GM12878 (cell line): Measurements from ENCODE around the gene EHF. TPM values are rescaled to one million over a fixed set of nuclear protein-coding genes. Genes with fewer than 3 reads are reported as not detected.

ENCODE experiments used
- ATAC-seq: fragments of 200-7000 bp; cut with Tn5 transposase; 3 replicates; pipeline ENCODE4 v1.9.1; 2020; ENCODE audit warnings: mild to moderate bottlenecking, moderate library complexity
- BruUV-seq: library from RNA; stranded (reverse); fragments of 400-500 nt; replicated peaks from 2 replicates; lab custom pipeline; 2021; lab: Mats Ljungman, UMichigan
- CTCF ChIA-PET: fragments of 300-600 bp; sonication (Branson Sonifier 250); formaldehyde crosslinking; extraction: SDS; loops from one replicate; lab custom pipeline; 2021; ENCODE audit warnings: inconsistent platforms; lab: Yijun Ruan, JAX
- POLR2A ChIA-PET: fragments of 350-600 bp; formaldehyde crosslinking; extraction: SDS; loops from one replicate; lab custom pipeline; 2021; ENCODE audit warnings: inconsistent platforms; lab: Charles Lee
- RAD21 ChIA-PET: fragments of 300-600 bp; sonication (Branson Sonifier 250); formaldehyde crosslinking; loops from one replicate; lab custom pipeline; 2023; ENCODE audit warnings: antibody characterized with exemption; ENCODE audit not compliant: unreplicated experiment; lab: Charles Lee
- SMC1A ChIA-PET: fragments of 300-600 bp; sonication (Branson Sonifier 250); formaldehyde crosslinking; loops from one replicate; lab custom pipeline; 2023; ENCODE audit not compliant: unreplicated experiment, uncharacterized antibody; lab: Charles Lee
- DNase-seq: peaks from one replicate; pipeline ENCODE4 v3.0.0-alpha.2; 2011; ENCODE audit warnings: low read depth, low spot score
- FAIRE-seq: peaks from 3 replicates; lab custom pipeline; 2011; peaks lifted over from hg19 to GRCh38; lab: Jason Lieb, UNC
- H2AFZ ChIP-seq: 2 replicates; pipeline ENCODE4 v1.6.0; 2011; ENCODE audit warnings: low read depth, low read length, control low read depth; ENCODE audit not compliant: control insufficient read depth
- H3K27ac ChIP-seq: 2 replicates; pipeline ENCODE4 v1.5.1; 2011; ENCODE audit warnings: control low read depth; ENCODE audit not compliant: control insufficient read depth, insufficient read depth
- H3K27me3 ChIP-seq, 2 experiments: replicated peaks in 1 of 2; 2 replicates each; pipeline versions ENCODE4 v1.6.0 to v1.6.1; 2011; ENCODE audit warnings: low read length in 1 of 2; ENCODE audit not compliant: control insufficient read depth in 2 of 2, insufficient read depth in 2 of 2
- H3K36me3 ChIP-seq, 2 experiments: 2 replicates each; pipeline ENCODE4 v1.5.1; 2011; ENCODE audit warnings: low read length in 1 of 2; ENCODE audit not compliant: control insufficient read depth in 2 of 2, insufficient read depth in 2 of 2
- H3K4me1 ChIP-seq: 2 replicates; pipeline ENCODE4 v1.6.1; 2011; ENCODE audit warnings: mild to moderate bottlenecking, low read length, moderate library complexity, mixed read lengths; ENCODE audit not compliant: control insufficient read depth, insufficient read depth
- H3K4me2 ChIP-seq: 2 replicates; pipeline ENCODE4 v1.6.0; 2011; ENCODE audit warnings: control low read depth; ENCODE audit not compliant: control insufficient read depth, insufficient read depth
- H3K4me3 ChIP-seq: fragments of 200-600 bp; sonication (generic); 2 replicates; pipeline ENCODE4 v1.5.1; 2016
- H3K79me2 ChIP-seq: 2 replicates; pipeline ENCODE4 v1.6.0; 2011; ENCODE audit warnings: low read length; ENCODE audit not compliant: control insufficient read depth, insufficient read depth
- H3K9ac ChIP-seq: 2 replicates; pipeline ENCODE4 v1.8.0; 2011; ENCODE audit warnings: low read length, control low read depth, mixed read lengths; ENCODE audit not compliant: control insufficient read depth, insufficient read depth
- H3K9me3 ChIP-seq: replicated peaks from 3 replicates; pipeline ENCODE4 v1.5.1; 2011; ENCODE audit warnings: mild to moderate bottlenecking, low read length; ENCODE audit not compliant: control insufficient read depth, insufficient read depth
- H4K20me1 ChIP-seq: 2 replicates; pipeline ENCODE4 v1.6.0; 2011; ENCODE audit not compliant: control insufficient read depth, insufficient read depth
- CEBPB ChIP-seq, 2 experiments: fragments of 150-350 bp in 1 of 2; IDR thresholded peaks; 2 replicates each; pipeline ENCODE4 v1.6.1; 2012 to 2014; ENCODE audit warnings: low read depth in 2 of 2, low read length in 2 of 2, borderline replicate concordance in 1 of 2, inconsistent platforms in 1 of 2
- HDAC6 ChIP-seq: fragments of 200-600 bp; sonication (generic); IDR thresholded peaks from one replicate; pipeline ENCODE4 v1.8.0; 2017; ENCODE audit warnings: antibody characterized with exemption; ENCODE audit not compliant: unreplicated experiment
- IKZF2 ChIP-seq, 2 experiments: fragments of 450-650 bp; IDR thresholded peaks; 2 replicates each; pipeline ENCODE4 v1.6.1; 2017; ENCODE audit warnings: mild to moderate bottlenecking in 2 of 2, moderate library complexity in 2 of 2
- KDM1A ChIP-seq: fragments of 200-600 bp; sonication (generic); IDR thresholded peaks from 2 replicates; pipeline ENCODE4 v1.6.1; 2016; ENCODE audit warnings: borderline replicate concordance
- NBN ChIP-seq: fragments of 450-650 bp; IDR thresholded peaks from 2 replicates; pipeline ENCODE4 v1.6.1; 2016
- POLR2A ChIP-seq: IDR thresholded peaks from 2 replicates; pipeline ENCODE4 v1.6.1; 2011; ENCODE audit warnings: low read depth, mild to moderate bottlenecking, low read length
- RFX5 ChIP-seq: IDR thresholded peaks from 2 replicates; pipeline ENCODE4 v1.6.1; 2011; ENCODE audit warnings: low read depth, low read length, improper control_type of control experiment
- SP1 ChIP-seq: IDR thresholded peaks from one replicate; pipeline ENCODE4 v1.6.1; 2011; ENCODE audit warnings: low read depth, low read length
- STAT3 ChIP-seq: IDR thresholded peaks from 2 replicates; pipeline ENCODE4 v1.6.1; 2011; ENCODE audit warnings: low read depth, low read length, improper control_type of control experiment
- TCF3 ChIP-seq: IDR thresholded peaks from 2 replicates; pipeline ENCODE4 v1.6.1; 2012; ENCODE audit warnings: low read depth, mild to moderate bottlenecking, low read length, borderline replicate concordance; ENCODE audit not compliant: insufficient read depth
- ZBTB33 ChIP-seq: fragments of 450-650 bp; IDR thresholded peaks from 2 replicates; pipeline ENCODE4 v1.6.1; 2017; ENCODE audit warnings: mild to moderate bottlenecking
- WGBS: methylation state at CpG from one replicate; pipeline ENCODE4 v1.1.6; 2016; ENCODE audit warnings: low lambda C conversion rate; ENCODE audit not compliant: insufficient replicate concordance, insufficient coverage; ENCODE audit errors: missing lambda C conversion rate; 5-methylcytosine and 5-hydroxymethylcytosine counted together
- in situ Hi-C: fragments of 300-500 bp; cut with MboI; formaldehyde crosslinking; loops from 9 replicates; pipeline ENCODE4 v1.14.3; 2018; ENCODE audit warnings: mixed read lengths
- intact Hi-C: fragments of 100-400 bp; cut with micrococcal nuclease; formaldehyde crosslinking; loops from one replicate; pipeline ENCODE4 v1.14.2; 2022; ENCODE audit not compliant: unreplicated experiment
- polyA plus RNA-seq, 11 experiments: library from polyadenylated mRNA; depleted of rRNA in 4 of 11; unstranded in 6 of 11; stranded (reverse) in 5 of 11; fragments of >200 nt; fragmentation: Nextera tagmentation in 4 of 11; fragmentation: Illumina TruSeq in 1 of 11; extraction: Ambion mirVana in 4 of 11; extraction: Trizol in 1 of 11; gene quantifications; 1 replicate in 1 of 11; 2 replicates in 10 of 11; pipeline versions ENCODE4 v1.2.1 to v1.2.3, GENCODE V29; 2011 to 2016; ENCODE audit warnings: inconsistent platforms in 2 of 11, missing spikeins in 2 of 11, low read depth in 1 of 11
- total RNA-seq, 4 experiments: library from RNA; depleted of rRNA in 3 of 4; stranded (reverse); fragments of >200 nt in 3 of 4; fragmentation: Illumina TruSeq in 1 of 4; extraction: Trizol in 1 of 4; gene quantifications; 2 replicates each; pipeline versions ENCODE4 v1.2.1 to v1.2.3, GENCODE V29; 2013 to 2021

Gene EHF
- total and polyA plus RNA-seq, 10 of the 15 experiments (the other 5 are each of a cell fraction or from before 2014, with no cell fraction given): 0.04 to 0.33 (median 0.06) TPM; not detected in 6

DNA sequence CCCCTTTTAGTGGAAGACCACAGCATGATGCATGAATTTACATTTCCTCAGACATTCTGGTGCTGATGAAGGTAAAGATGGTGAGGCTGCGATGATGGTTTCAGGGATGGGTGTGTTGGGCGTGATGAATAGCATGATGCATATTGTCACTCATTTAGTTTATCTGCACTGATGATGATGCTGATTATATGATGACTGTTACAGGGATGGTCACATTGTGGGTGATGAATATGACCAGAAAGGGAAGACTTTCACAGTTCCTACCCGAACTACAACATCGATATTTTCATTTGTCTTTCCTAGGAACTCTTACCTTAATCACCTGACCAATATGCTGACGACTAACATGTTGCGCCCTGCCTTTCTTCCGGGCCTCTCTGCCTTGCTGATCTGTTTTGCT is 47.4 kb upstream of the EHF start:
- TF ChIP-seq HDAC6 (no peak), RFX5 (no peak), SP1 (no peak), POLR2A (no peak), CEBPB (IDR thresholded peaks at IDR 0.05; ENCODE audit: borderline replicate concordance in 1 of 2, low read depth in 2 of 2, low read length in 2 of 2) (no peak), NBN (no peak), IKZF2 (IDR thresholded peaks at IDR 0.05) (no peak), ZBTB33 (no peak), TCF3 (no peak), STAT3 (no peak), KDM1A (no peak)
- 57% methylated on average over 7 of the region's 7 CpGs for WGBS
- ATAC-seq (no peak), DNase-seq (no peak), FAIRE-seq (no peak)
- RAD21 ChIA-PET: no interaction called here
- no peak overlapping the region for H3K27ac ChIP-seq
- no peaks in the 10 kb centered on the region for H3K79me2 ChIP-seq
- in situ Hi-C loops: no loop called here
- POLR2A ChIA-PET: no interaction called here
- H3K4me3 ChIP-seq: no peak overlapping the region
- no peaks in the 10 kb centered on the region for H3K9me3 ChIP-seq
- no peak overlapping the region for H3K9ac ChIP-seq
- no peak overlapping the region for H3K4me2 ChIP-seq
- no TSS peak for BruUV-seq
- CTCF ChIA-PET: no interaction called here
- intact Hi-C loops: no loop called here
- H3K4me1 ChIP-seq: no peaks in the 10 kb centered on the region
- SMC1A ChIA-PET: no interaction called here
- no peak overlapping the region for H2AFZ ChIP-seq
- H4K20me1 ChIP-seq: no peaks in the 10 kb centered on the region
- H3K36me3 ChIP-seq: no peaks in the 10 kb centered on the region
- peaks cover 0 to 3% of the 10 kb centered on the region in 2 experiments; a peak in 2 of 4 replicates for H3K27me3 ChIP-seq
